Left ventricle myocardium inferior (tissue), 1 donor: ENCODE results near the gene ARHGEF4. TPM values are rescaled to one million over a fixed set of nuclear protein-coding genes. Genes with fewer than 3 reads are reported as not detected.

Source experiments
- DNase-seq: peaks from one replicate; pipeline ENCODE4 v3.0.0-alpha.2; 2020
- H3K27ac ChIP-seq: fragments of 200-600 bp; replicated peaks from 2 replicates; pipeline ENCODE4 v1.8.0; 2021
- H3K27me3 ChIP-seq: fragments of 200-600 bp; 2 replicates; pipeline ENCODE4 v1.8.0; 2021; ENCODE audit warnings: low read depth
- H3K36me3 ChIP-seq: fragments of 200-600 bp; 2 replicates; pipeline ENCODE4 v1.8.0; 2021
- H3K4me1 ChIP-seq: fragments of 200-600 bp; 2 replicates; pipeline ENCODE4 v1.8.0; 2021
- H3K4me3 ChIP-seq: fragments of 200-600 bp; 2 replicates; pipeline ENCODE4 v1.8.0; 2021; ENCODE audit warnings: mild to moderate bottlenecking, moderate library complexity
- H3K9me3 ChIP-seq: fragments of 200-600 bp; replicated peaks from 2 replicates; pipeline ENCODE4 v1.8.0; 2021
- intact Hi-C: fragments of 100-400 bp; cut with micrococcal nuclease; formaldehyde crosslinking; loops from one replicate; pipeline ENCODE4 v1.11.0; 2022
- total RNA-seq: library from RNA; stranded (reverse); fragmentation: NEBNext Ultra II Directional; extraction: Animal tissue kit (Norgen Biotek cat#: 25700); gene quantifications from one replicate; pipeline ENCODE4 v1.2.1, GENCODE V29; 2021
- TF ChIP-seq, protein P1 (sequence below): fragments of 200-600 bp; IDR thresholded peaks from 2 replicates; pipeline ENCODE4 v1.8.0; 2021; ENCODE audit warnings: antibody characterized with exemption, mild to moderate bottlenecking, borderline replicate concordance
- donor health status: DM: no; HTN: yes; CAD: no; lungs with severe emphysema.

Gene ARHGEF4
- total RNA-seq, 1 donor from 2014 or later = 5.3 TPM

- DNase-seq = no peak
- no peaks in the 10 kb centered on the region for H3K36me3 ChIP-seq
- peaks cover 5% of the 10 kb centered on the region for H3K9me3 ChIP-seq
- H3K4me1 ChIP-seq = peaks cover 5% of the 10 kb centered on the region
- peaks cover 49% of the 10 kb centered on the region for H3K27me3 ChIP-seq
- intact Hi-C loops = no loop called here
- no peak overlapping the region for H3K4me3 ChIP-seq
- TF ChIP-seq, protein P1, sequence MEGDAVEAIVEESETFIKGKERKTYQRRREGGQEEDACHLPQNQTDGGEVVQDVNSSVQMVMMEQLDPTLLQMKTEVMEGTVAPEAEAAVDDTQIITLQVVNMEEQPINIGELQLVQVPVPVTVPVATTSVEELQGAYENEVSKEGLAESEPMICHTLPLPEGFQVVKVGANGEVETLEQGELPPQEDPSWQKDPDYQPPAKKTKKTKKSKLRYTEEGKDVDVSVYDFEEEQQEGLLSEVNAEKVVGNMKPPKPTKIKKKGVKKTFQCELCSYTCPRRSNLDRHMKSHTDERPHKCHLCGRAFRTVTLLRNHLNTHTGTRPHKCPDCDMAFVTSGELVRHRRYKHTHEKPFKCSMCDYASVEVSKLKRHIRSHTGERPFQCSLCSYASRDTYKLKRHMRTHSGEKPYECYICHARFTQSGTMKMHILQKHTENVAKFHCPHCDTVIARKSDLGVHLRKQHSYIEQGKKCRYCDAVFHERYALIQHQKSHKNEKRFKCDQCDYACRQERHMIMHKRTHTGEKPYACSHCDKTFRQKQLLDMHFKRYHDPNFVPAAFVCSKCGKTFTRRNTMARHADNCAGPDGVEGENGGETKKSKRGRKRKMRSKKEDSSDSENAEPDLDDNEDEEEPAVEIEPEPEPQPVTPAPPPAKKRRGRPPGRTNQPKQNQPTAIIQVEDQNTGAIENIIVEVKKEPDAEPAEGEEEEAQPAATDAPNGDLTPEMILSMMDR = no peak
- H3K27ac ChIP-seq = no peak overlapping the region
Measured at GRCh38 chr2:131032393-131032836, 195.7 kb downstream of the ARHGEF4 start.

DNA sequence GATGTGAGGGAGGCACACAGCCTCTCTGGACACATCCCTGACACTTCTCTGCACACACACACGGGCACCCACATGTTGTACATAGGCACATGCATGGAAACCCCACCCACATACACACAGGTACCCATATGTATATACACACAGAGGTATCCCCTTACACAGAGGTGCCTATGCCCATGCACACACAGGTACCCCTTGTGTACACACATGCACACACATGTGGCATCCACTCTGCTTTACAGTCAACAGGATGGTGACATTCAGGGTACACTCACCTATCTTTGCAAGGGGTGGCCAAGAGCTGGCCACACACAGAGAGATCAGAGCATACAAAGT, 197.0 kb downstream of the ARHGEF4 start:
- H3K36me3 ChIP-seq = no peaks in the 10 kb centered on the region
- no peak overlapping the region for H3K4me3 ChIP-seq
- no peaks in the 10 kb centered on the region for H3K9me3 ChIP-seq
- DNase-seq = no peak
- intact Hi-C loops = no loop called here
- H3K27ac ChIP-seq = no peak overlapping the region
- H3K4me1 ChIP-seq = peaks cover 5% of the 10 kb centered on the region
- H3K27me3 ChIP-seq = peaks cover 54% of the 10 kb centered on the region
- TF ChIP-seq, protein P1 = no peak

DNA sequence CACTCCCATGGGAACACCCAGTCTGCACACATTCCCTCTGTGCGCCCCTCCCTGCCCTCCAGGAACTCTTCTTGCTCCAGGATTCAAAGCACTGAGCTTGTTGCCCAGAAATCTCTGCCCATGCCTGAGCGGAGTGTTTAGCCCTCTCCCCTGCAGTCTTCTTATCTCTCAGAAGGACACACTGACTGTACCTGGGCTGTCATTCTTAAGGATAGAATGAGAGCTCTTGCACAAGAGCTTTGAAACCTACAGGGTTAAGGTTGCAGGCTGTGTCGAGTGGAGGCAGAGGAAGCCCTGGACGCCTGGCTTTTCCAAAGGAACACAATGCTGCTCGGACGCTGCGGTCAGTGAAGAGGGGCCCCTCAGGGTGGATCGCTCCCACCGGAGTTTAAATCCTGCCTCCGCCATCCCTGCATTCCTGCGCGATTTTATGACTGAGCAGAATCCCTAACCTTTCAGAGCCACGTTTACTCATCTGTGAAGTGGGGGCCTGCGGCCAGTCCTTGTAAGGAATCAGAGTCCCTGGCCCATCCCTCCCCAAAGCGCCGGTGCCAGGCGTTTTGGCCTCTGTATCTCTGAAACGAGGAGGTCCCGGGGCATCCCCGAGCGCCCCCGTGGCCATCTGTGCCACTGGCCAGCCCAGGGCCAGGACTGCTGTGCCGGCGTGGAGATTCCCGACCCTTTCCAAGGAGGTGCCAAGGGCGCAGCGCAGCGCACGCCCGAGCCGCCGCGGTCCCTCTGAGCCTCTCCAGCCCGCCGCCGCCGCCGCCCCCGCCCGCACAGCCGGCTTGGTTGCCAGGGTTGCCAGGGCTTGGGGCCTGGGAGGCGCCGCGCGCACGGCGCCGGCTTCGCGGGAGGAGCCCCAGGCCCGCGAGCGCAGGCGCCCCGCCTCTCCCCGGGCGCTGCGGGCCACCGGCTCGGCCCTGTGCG, 197.7 kb downstream of the ARHGEF4 start:
- H3K4me1 ChIP-seq = peaks cover 5% of the 10 kb centered on the region
- H3K27ac ChIP-seq = no peak overlapping the region
- DNase-seq = no peak
- TF ChIP-seq, protein P1 = no peak
- peaks cover 60% of the 10 kb centered on the region for H3K27me3 ChIP-seq
- H3K9me3 ChIP-seq = no peaks in the 10 kb centered on the region
- no peaks in the 10 kb centered on the region for H3K36me3 ChIP-seq
- H3K4me3 ChIP-seq = peak overlapping the region; percentile 57
- intact Hi-C loops = no loop called here

DNA sequence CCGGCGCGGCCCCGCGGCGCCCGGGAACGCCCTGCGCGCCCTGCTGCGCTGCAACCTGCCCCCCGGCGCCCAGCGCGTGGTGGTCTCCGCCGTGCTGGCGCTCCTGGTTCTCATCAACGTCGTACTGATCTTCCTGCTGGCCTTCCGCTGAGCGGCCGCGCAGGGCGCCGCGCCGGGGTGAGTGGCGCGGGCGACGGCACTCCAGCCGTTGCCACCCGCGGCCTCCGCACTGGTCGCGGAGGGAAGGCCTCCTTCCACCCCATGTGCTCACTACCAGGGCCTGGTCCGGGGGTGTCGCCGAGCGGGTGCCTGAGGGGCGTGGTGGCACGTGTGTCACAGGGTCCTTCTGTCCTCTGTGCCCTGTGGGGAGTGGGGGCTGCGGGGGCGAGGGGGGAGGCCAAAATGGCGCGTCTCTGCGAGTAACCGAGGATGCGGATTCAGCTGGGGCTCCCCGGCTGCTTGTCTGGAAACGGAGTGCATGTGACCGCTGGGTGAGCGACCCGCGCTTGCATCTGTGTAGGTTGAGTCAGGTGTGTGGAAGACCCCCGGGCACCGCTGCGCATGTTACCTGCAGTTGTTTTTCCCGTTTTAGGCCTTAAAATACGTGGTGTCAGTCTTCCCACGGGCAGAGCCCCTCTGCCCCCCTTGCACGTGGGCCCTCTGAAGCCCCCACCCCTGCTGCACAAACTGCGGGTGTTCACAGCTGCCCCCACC, 198.6 kb downstream of the ARHGEF4 start:
- TF ChIP-seq, protein P1 = no peak
- intact Hi-C loops = no loop called here
- peaks cover 69% of the 10 kb centered on the region for H3K27me3 ChIP-seq
- H3K4me1 ChIP-seq = peaks cover 13% of the 10 kb centered on the region
- no peaks in the 10 kb centered on the region for H3K9me3 ChIP-seq
- no peaks in the 10 kb centered on the region for H3K36me3 ChIP-seq
- peak overlapping the region; percentile 57 for H3K4me3 ChIP-seq
- DNase-seq = no peak
- H3K27ac ChIP-seq = no peak overlapping the region

GRCh38 chr2:131035826-131036231, 199.1 kb downstream of the ARHGEF4 start:
- intact Hi-C loops = no loop called here

More at GRCh38 chr2:131035826-131036231, 199.1 kb downstream of the ARHGEF4 start:
- Histone ChIP-seq H3K36me3 (no peaks in the 10 kb centered on the region), H3K4me3 (no peak overlapping the region), H3K27me3 (peaks cover 75% of the 10 kb centered on the region), H3K9me3 (no peaks in the 10 kb centered on the region), H3K4me1 (peaks cover 18% of the 10 kb centered on the region), H3K27ac (no peak overlapping the region)
- TF ChIP-seq, protein P1 = no peak
- DNase-seq = no peak
